ENCODE results near the gene NR5A2.

- TF ChIP-seq POLR2A (IDR thresholded peaks at IDR 0.05), result no peak
- TF ChIP-seq CTCF (IDR thresholded peaks at IDR 0.05), result no peak
Observed at GRCh38 chr1:199995096-199995685, 32.3 kb upstream of the NR5A2 start.
